Measurements from ENCODE around the gene RWDD4.

GRCh38 chr4:183610033-183610432 lies 49.0 kb downstream of the RWDD4 start:
- TF ChIP-seq SP1 (CRISPR knock-in tag; IDR thresholded peaks at IDR 0.05) = no peak
- TF ChIP-seq SMARCC2 (IDR thresholded peaks at IDR 0.05; ENCODE audit: low read depth) = no peak
- TF ChIP-seq FOXK1 (CRISPR knock-in tag; IDR thresholded peaks at IDR 0.05; ENCODE audit: borderline replicate concordance) = no peak
- TF ChIP-seq GABPB1 (CRISPR knock-in tag; IDR thresholded peaks at IDR 0.05) = no peak
- TF ChIP-seq ZBTB49 (CRISPR knock-in tag; IDR thresholded peaks at IDR 0.05; ENCODE audit: borderline replicate concordance) = no peak
- TF ChIP-seq EZH2 (IDR thresholded peaks at IDR 0.05; ENCODE audit: borderline replicate concordance, low read depth, low read length) = no peak
- TF ChIP-seq GTF2F1 (IDR thresholded peaks at IDR 0.05; ENCODE audit: low read depth, low read length) = no peak
